ENCODE data around the gene C18orf32. TPM values are rescaled to one million over a fixed set of nuclear protein-coding genes. Genes with fewer than 3 reads are reported as not detected.

C18orf32 gene
- total RNA-seq, 4 donors from 2014 or later = 39.6 to 61.5 (median 55.2) TPM

- no peak overlapping the region for H3K27ac ChIP-seq (replicated peaks in 1 of 4)
- WGBS = 17% methylated on average over 1 of the region's 1 CpG
- intact Hi-C loops (cut with DNase I) = no loop called here
Observed at GRCh38 chr18:49503931-49504330, 16.9 kb upstream of the C18orf32 start.

GRCh38 chr18:49500201-49500921, 13.3 kb upstream of the C18orf32 start:
- intact Hi-C loops (cut with DNase I) = no loop called here
- peaks cover 0 to 34% (median 5%) of the 10 kb centered on the region in 4 donors for H3K27me3 ChIP-seq
- WGBS = 54% methylated on average over 14 of the region's 14 CpGs
- no peak overlapping the region for H3K27ac ChIP-seq (replicated peaks in 1 of 4)
- H3K4me1 ChIP-seq = no peaks in the 10 kb centered on the region
- no peak overlapping the region for H3K4me3 ChIP-seq
- H3K36me3 ChIP-seq = no peaks in the 10 kb centered on the region
- DNase-seq (ENCODE audit: extremely low spot score) = no peak
- no peak for TF ChIP-seq POLR2AphosphoS5 (IDR thresholded peaks at IDR 0.05)
- no peak for TF ChIP-seq POLR2A (IDR thresholded peaks at IDR 0.05; ENCODE audit: low read depth)
- TF ChIP-seq CTCF (IDR thresholded peaks at IDR 0.05) = no peak
- TF ChIP-seq EP300 (IDR thresholded peaks at IDR 0.05) = no peak
- H3K9me3 ChIP-seq = no peaks in the 10 kb centered on the region

More at GRCh38 chr18:49503931-49504330, 16.9 kb upstream of the C18orf32 start:
- H3K4me1 ChIP-seq = no peaks in the 10 kb centered on the region
- H3K27me3 ChIP-seq = peaks cover 0 to 31% (median 5%) of the 10 kb centered on the region in 4 donors
- no peaks in the 10 kb centered on the region for H3K9me3 ChIP-seq
- H3K4me3 ChIP-seq = no peak overlapping the region
- H3K36me3 ChIP-seq = no peaks in the 10 kb centered on the region
- DNase-seq (ENCODE audit: extremely low spot score) = no peak
- TF ChIP-seq EP300 (IDR thresholded peaks at IDR 0.05) (no peak), POLR2AphosphoS5 (IDR thresholded peaks at IDR 0.05) (no peak), CTCF (IDR thresholded peaks at IDR 0.05) (no peak), POLR2A (IDR thresholded peaks at IDR 0.05; ENCODE audit: low read depth) (no peak)

GRCh38 chr18:49499046-49499637, 12.1 kb upstream of the C18orf32 start:
- intact Hi-C loops (cut with DNase I) = loop anchor here (10.0 kb wide), 2 partner anchors 316 to 786 kb away; partner anchors contain the start of genes ACAA2, CXXC1 and MBD1
- H3K9me3 ChIP-seq = no peaks in the 10 kb centered on the region
- 74% methylated on average over 15 of the region's 16 CpGs for WGBS

GRCh38 chr18:49495480-49495879, 8.4 kb upstream of the C18orf32 start:
- Histone ChIP-seq H3K27me3 (peaks cover 0 to 22% (median 3%) of the 10 kb centered on the region in 4 donors), H3K4me3 (no peak overlapping the region), H3K9me3 (no peaks in the 10 kb centered on the region), H3K4me1 (peaks cover 11 to 17% (median 13%) of the 10 kb centered on the region in 4 donors), H3K36me3 (peaks cover 3 to 10% (median 6%) of the 10 kb centered on the region in 4 donors), H3K27ac (replicated peaks in 1 of 4) (no peak overlapping the region)
- no peak for DNase-seq (ENCODE audit: extremely low spot score)
- intact Hi-C loops (cut with DNase I) = loop anchor here (10.0 kb wide), 2 partner anchors 319 to 789 kb away; partner anchors contain the start of genes ACAA2, CXXC1 and MBD1
- TF ChIP-seq POLR2AphosphoS5 (IDR thresholded peaks at IDR 0.05) = no peak
- TF ChIP-seq POLR2A (IDR thresholded peaks at IDR 0.05; ENCODE audit: low read depth) = no peak
- no peak for TF ChIP-seq CTCF (IDR thresholded peaks at IDR 0.05)
- no peak for TF ChIP-seq EP300 (IDR thresholded peaks at IDR 0.05)
- 81% methylated on average over 2 of the region's 2 CpGs for WGBS

More at GRCh38 chr18:49499046-49499637, 12.1 kb upstream of the C18orf32 start:
- no peaks in the 10 kb centered on the region for H3K36me3 ChIP-seq
- H3K27me3 ChIP-seq = peaks cover 0 to 34% (median 5%) of the 10 kb centered on the region in 4 donors
- no peaks in the 10 kb centered on the region for H3K4me1 ChIP-seq
- no peak for DNase-seq (ENCODE audit: extremely low spot score)
- no peak overlapping the region for H3K27ac ChIP-seq (replicated peaks in 1 of 4)
- H3K4me3 ChIP-seq = no peak overlapping the region
- TF ChIP-seq CTCF (IDR thresholded peaks at IDR 0.05) (no peak), POLR2A (IDR thresholded peaks at IDR 0.05; ENCODE audit: low read depth) (no peak), EP300 (IDR thresholded peaks at IDR 0.05) (no peak), POLR2AphosphoS5 (IDR thresholded peaks at IDR 0.05) (no peak)

Measured in esophagus muscularis mucosa (tissue), 4 donors.